Inflammatory macrophage (primary cell): ENCODE measurements around the gene RTP5.
A peak's percentile ranks its signal among the peaks of the same experiment; 100 is the strongest.
"Not testable (repeated sequence)": the region's sequence is repeated elsewhere in the genome, so short reads cannot be mapped to it uniquely, and the experiment has no call there.

Experiments used
- DNase-seq, 2 donors: peaks; one replicate each; pipeline ENCODE4 v3.0.0-alpha.2; 2020 to 2022
- total RNA-seq, 18 experiments: gene quantifications; one replicate each; lab custom pipeline; 2026; ENCODE audit warnings: mixed read lengths in 6 of 18, inconsistent platforms in 2 of 18; lab: John Stamatoyannopoulos, UW

Gene RTP5
- total RNA-seq, result 0 to 0.40 (median 0) reads per million in 18 experiments

DNA sequence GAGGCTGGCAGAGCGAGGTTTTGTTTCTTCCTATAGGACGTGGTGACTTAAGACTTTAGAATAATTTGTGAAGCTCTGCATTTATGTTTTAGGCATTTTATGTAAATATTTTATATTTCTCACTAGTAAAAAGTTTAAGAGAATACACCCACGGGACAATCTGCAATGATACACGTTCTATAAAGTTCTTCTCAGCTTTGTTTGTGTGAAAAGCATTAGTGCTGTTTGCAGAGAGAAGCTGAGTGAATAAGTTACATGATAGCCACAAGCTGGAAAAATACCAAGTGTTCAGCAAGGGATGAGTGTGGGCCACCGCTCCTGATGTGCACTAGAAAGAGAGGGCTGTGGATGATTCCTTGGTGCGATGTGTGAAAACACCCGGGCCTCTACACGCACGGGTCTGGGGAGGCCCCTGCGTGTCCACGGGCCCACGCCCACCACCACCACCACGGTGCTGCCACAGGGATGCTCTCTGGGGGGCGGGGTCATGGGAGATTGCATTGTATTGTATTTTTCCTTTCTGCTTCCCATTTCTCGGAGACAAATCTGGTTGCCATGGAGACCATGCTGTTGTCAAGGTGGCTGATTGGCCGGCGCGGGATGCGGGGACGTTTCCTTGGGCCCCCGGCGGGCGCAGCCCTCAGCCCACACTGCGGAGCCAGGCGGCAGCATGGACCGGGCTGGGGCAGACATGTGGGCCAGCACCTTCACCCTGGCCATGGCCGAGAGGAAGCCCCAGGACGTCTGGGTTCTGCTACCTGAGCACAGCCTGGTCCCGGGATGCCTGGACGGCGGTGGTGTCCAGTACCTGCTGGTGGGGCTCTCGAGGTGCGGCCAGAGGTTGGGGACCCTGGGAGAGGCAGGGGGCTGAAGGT, at the start of gene RTP5:
TSS of gene RTP5 (plus strand) at position 643 of the 875 bp plus-strand sequence. CDS start at position 671, 28 bp downstream.
- DNase-seq, result no peak

DNA sequence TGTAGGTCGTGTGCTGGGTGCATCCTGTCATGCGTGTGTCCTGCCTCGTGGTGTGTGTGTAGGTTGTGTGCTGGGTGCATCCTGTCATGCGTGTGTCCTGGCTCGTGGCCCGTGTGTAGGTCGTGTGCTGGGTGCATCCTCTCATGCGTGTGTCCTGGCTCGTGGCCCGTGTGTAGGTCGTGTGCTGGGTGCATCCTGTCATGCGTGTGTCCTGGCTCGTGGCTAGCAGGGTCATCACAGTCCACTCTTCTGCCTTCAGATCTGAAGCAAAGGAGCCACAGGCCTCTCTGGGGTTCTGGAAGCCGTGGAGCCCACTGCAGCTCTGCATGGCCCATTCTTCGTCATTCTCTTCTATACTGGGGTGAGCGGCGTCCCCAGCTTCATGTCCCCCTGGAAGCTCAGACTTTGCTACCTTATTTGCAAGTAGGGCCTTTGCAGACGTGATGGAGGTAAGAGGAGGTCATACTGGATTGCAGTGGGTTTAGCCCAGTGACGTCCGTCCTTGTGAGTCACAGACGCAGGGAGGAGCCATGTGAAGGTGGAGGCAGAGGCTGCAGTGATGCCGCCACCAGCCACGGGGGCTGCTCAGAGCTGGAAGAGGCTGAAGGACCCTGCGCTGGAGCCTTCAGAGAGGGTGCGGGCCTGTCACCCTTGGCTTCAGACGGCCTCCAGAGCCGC, 49.4 kb upstream of the RTP5 start:
- not testable (repeated sequence) for DNase-seq

DNA sequence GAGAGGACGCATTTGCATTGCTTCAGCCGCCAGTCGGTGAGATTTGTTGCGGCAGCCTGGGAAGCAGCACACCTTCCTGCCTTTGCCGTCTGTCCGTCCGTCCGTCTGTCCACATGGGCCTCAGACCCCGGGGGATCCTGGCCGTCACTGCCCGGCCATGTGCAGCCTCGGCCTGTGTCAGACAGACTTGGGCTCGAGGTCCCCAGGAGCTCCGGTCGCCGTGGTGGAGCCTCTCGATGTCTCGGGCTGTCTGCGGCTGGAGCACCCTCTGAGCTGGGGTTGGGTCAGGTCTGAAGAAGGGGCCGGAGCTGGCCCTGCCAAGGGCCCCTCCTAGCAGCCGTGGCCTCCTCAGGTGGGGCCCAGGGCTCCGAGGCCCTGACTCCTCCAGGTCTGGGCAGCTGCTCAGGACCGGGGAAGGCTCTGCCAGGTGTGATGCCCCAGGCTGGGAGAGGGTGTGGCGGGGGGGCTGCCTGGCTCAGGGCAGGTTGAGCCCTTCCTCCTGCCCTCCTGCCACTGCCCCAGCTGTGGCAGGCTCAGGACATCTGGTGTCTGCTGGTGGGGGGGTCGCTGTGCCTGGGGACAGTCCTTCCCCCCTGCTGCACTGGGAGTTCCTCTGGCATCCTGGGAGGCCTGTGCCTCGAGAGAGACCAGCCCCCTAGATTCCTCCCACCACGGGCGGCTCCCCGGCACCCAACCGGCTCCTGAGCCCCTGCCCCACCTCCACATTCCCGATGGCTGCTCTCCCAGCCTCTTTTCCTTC, 48.7 kb upstream of the RTP5 start:
- DNase-seq, result no peak

DNA sequence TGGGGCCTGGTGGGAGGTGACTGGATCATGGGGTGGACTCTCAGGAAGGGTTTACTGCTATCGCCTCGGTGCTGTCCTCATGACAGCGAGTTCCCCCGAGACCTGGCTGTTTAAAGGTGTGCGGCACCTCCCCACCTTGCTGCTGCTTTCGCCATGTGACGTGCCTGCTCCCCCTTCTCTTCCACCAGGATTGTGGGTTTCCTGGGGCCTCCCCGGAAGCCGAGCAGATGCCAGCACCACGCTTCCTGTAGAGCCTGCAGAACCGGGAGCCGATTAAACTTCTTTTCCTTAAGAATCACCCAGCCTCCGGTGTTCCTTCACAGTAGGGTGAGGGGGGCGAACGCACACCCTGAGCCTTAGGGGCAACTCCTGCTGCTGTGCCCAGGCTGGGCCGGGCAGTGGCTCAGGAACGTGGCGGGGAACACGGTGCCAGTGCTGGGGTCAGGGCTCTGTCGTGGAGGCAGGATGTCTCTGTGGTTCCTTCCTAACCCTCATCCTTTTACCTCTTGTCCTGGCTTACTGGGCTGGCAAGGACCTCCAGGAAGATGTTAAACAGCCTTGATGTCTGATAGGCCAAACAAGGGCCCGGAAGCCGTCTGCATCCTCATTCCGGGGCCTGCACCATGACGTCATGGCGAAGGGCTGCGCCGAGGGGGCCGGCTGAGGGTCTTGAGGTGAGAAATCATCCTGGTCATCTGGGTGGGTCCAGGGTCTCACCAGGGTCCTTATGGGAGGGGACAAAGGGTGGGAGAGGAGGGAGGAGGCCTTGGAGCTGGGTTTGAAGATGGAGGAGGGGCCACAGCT, 47.9 kb upstream of the RTP5 start:
- DNase-seq, result no peak

DNA sequence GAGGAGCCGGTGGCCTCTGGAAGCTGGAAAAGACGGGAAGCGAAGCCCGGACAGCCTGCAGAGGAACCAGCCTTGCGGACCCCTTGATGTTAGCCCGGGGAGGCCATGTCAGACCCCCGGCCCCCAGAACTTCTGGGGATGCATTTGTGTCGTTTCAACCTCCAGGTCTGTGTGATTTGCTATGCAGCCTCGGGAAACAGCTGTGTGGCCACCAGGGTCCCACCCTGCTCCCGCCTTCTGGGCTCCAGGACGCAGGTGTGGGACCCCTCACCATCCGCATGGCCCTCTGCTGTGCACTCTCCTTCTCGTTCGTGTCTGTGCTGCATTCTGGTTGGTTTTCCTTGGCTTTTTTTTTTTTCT, 47.3 kb upstream of the RTP5 start:
- DNase-seq, result no peak

DNA sequence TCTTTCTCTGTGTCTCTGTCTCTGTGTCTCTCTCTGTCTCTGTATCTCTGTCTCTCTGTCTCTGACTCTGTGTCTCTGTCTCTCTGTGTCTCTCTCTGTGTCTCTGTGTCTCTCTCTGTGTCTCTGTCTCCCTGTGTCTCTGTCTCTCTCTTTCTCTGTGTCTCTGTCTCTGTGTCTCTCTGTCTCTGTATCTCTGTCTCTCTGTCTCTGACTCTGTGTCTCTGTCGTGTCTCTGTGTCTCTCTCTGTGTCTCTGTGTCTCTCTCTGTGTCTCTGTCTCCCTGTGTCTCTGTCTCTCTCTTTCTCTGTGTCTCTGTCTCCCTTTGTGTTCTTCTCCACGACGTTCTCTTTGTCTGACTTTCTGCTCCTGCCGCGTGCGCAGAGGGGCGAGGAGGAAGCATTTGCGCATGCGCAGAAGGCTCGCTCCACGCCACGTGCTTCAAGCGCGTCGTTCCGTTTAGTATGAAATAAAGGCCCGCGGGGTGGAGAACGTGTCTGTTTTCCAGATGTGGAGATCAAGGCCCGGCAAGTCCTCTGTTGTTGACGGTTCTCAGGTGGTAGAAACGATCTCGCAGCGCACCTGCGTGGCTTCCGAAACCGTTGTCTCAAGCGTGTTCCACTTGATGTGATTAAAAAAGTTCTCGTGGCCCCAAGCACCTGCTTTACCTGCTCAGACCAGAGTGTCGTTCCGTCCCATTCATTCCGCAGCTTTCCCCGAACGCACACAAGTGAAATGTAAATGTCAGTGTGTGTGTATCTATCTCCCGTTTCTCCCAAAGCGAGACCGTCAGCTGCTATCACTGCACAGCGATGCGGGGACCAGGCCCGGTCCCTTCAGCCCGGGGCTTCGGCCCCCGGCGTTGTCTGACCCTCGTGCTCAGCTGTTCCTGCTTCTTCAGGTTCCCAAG, 45.7 kb upstream of the RTP5 start:
- DNase-seq, result not testable (repeated sequence)

DNA sequence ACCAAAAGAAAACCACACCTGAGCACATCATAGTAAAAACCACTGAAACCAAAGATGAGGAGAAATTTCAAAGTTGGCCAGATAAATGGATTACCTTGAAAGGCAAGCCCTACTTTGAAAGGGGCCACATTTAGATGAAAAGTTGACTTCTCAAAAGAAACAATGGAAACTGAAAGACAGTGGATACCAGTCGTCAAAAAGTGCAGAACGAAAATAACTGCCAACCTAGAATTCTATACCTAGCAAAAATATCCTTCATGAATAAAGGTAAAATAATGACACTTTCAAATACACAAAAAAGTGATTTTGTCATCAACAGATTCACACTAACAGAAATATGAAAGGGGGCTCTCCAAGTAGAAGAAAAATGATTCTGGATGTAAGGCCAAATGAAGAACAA, 42.1 kb upstream of the RTP5 start:
- no peak for DNase-seq

DNA sequence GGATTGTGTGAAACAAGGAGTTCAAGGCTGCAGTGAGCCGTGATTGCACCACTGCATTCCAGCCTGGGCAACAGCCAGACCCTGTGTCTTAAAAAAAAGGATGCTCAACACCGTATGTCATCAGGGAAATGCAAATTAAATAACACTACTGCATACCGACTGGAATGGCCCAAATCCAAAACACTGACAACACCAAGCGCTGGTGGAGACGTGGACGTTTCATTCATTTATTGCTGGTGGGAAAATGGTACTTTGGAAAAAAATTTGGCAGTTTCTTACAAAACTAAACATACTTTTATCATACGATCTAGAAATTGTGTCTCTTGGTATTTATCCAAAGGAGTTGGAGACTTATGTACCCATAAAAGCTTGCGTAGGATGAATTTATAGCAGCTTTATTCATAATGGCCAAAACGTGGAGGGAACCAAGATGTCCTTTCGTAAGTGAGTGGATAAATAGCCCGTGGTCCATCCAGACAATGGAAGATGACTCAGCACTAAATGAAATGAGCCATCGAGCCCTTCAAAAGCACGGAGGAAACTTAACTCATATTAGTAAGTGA, 36.3 kb upstream of the RTP5 start:
- no peak for DNase-seq

DNA sequence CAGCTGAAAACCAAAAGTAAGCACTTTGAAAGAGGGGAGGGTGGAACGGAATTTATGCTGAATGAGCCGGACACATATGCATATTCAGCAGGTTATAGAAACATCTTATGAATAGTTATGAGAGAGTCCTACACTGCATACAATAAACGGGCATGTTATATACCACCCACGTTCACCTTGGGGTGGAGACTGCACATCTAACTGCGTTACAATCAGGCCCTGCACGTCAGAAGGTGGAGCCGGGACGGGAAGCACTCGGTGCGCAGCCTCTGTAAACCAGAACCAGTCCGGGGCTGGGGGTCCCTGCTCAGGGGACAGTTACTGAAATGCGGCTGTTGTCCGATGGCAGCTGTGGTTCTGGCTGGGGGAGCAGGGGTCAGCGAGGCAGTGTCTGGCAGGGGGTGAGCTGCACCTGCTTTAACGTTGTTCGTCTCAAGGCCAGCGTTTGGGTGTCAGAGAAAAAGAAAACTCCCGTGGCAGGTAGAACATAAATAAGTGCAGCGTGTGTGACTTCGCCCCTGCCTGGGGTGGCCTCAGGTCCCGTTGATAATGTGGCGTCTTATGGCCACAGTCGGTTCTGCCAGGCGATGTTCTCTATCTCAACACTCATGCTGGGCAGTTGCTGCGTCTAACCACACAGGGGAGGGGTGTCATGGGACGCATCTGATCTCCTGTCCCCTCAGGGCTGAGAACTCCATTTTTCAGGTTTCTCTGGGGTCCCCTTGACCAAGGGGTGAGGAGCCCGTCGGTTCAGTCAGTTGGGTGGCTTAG, 35.6 kb upstream of the RTP5 start:
- not testable (repeated sequence) for DNase-seq

DNA sequence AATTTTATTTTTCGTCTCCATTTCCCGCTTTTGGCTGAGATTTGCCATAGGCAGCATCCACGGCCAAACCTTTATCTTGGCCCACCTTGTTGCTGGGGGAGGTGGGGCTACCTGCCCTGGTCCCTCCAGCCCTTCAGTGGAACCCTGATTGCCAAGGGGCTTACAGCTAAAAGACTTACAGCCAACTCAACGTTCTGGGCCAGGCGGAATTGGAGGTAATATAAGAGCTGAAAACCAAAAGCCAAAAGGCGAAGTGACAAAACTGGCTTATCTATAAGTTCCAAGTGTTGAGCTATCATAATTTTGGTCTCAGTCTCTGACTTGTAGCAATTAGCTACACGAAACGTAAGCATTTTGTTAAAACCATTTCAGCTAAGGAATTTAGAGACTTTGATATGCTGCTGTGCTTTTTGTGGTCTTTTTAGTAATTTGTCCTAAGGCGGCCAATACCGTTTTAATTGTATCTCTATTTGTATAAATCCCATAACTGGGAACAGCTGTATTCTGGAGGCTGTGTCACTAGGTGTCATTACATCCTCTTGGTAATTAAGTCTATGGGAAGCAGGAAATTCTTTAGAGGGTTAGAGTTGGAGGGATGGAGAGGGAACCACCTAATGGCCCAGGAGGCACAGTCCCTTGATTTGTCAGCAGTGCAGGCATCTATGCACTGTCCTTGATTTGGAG, 34.9 kb upstream of the RTP5 start:
- DNase-seq, result no peak

DNA sequence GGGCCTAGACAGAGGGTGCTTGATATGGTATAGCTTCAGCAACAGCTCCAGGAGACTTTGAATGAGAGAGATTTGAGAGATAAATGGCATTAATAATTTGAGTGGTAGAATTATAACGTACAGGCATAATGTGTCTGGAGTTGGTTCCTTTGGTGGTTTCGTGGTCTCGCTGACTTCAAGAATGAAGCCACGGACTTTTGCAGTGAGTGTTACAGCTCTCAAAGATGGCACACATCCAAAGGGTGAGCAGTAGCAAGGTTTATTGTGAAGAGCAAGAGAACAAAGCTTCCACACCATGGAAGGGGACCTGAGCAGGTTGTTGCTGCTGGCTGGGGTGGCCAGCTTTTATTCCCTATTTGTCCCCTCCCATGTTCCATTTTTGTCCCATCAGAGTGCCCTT, 33.9 kb upstream of the RTP5 start:
- no peak for DNase-seq

DNA sequence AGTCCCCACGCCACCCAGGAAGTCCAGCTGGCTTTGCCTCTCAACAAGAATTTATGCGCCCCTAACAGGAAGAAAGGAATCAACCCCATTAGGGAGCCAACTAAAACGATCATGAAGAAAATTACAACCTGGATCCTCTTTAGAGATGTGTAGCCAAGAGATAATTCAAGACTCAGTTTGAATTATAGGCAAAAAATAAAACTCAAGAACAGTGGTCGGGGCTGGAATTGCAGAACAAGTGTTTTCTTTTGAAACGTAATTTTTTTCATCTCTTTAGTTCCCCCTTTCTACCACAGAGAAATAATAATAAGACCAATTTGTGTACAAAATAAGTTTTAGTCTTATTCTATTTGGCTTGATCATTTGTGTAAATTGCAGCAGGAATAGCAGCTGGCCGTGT, 33.2 kb upstream of the RTP5 start:
- DNase-seq, result peak in 1 of 2 donors; percentile 4

DNA sequence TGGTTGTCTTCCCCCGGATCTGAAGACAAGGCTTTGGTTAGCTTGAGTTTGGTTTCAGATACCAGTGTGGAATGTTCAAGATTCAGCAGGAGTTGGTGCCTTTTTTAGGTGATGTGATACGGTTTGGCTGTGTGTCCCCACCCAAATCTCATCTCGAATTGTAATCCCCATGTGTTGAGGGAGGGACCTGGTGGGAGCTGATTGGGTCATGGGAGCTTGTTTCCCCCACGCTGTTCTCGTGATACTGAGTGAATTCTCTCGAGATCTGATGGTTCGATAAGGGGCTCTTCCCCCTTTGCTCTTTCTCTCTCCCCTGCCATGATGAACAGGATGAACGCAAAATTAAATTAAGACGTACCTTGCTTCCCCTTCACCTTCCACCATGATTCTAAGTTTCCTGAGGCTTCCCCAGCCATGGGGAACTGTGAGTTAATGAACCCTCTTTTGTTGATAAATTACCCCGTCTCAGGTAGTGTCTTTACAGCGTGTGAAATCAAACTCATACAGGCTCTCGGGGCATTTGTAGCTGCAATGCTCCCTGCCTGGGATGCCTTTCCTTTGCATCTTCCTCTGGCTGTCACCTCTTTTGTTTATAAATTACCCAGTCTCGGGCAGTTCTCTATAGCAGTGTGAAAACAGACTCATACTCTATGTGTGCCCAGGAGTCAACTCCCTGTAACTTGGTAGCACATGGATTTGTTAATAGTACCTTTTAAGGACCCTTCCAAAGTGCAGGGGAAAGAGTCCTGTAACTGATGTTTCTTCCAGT, 32.1 kb upstream of the RTP5 start:
- DNase-seq, result no peak

DNA sequence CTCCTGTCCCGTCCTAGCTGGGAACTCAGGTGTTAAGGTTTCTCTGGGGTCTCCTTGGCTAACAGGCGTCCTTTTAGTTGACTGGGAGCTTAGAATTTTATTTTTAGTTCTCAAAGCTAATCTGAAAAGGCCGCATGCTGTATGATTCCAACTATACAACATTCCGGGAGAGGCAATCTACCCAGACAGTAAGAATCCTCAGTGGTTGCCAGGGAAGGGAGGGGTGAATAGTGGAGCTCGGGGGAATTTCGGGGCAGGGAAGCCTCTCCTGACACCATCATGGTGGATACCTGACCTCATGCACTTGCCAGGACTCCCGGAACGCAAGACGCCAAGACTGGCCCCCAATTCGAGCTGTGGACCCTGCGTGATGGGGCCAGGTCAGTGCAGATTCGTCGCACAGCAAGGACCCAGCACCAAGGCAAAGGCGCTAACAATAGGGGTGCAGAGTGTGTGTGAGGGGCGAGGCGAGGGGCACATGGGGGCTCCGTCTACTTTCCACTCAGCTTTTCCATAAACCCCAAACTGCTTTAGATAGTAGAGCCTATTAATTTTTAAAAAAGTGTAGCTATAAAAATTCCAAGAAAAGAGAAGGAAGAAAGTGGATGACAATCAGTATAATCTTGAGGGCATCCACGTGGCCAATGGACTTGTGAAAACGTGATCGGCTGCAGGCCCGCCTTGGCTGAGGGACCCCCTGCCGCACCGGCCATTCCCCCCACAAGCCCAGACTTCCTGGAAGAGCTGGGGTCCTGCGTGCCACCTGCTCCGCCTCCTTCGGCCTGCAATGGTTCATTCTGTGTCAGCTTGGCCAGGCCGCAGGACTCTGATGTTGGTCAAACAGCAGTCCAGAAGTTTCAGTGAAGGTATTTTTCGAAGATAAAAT, 28.1 kb upstream of the RTP5 start:
- no peak for DNase-seq

DNA sequence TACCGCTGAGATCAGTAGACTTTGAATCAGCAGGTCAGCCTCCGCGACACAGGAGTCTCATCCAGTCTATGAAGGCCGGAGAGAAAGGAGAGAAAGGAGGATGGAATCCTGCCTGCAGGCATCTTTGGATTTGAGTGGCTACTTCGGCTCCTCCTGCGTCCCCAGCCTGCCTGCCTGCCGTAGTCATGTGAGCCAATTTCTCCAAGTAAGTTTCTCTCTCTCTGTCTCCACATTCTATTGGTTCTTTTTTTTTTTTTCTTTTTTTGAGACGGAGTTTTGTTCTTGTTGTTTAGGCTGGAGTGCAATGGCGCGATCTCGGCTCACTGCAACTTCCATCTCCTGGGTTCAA, 27.5 kb upstream of the RTP5 start:
- DNase-seq, result no peak

DNA sequence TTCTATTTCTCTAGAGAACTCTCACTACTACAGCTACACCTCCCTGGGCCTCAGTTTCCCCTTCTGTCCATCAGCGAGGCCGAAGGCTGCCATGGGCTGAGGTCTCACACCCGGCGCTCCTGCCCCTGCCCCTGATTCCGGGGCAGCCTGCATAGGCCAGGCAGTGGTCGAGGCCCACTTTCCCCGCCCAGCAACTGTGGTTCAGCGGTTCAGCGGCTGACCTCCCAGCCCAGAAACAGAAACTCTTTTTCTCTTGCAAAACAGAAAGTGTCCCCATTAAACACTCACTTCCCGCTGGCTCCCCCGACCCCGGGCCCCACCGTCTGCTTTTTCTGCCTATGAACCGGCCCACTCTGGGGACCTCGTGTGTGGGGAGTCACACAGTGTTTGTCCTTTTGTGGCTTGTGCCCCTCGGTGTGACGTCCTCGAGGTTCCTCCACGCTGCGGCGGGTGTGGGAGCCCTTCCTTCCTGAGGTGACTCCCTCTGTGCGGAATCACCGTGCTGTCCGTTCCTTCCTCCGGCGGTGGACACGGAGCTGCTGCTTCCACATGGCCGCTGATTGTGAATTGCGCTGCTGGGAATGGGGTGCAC, 26.8 kb upstream of the RTP5 start:
- peak; percentile 87 to 92 for DNase-seq

DNA sequence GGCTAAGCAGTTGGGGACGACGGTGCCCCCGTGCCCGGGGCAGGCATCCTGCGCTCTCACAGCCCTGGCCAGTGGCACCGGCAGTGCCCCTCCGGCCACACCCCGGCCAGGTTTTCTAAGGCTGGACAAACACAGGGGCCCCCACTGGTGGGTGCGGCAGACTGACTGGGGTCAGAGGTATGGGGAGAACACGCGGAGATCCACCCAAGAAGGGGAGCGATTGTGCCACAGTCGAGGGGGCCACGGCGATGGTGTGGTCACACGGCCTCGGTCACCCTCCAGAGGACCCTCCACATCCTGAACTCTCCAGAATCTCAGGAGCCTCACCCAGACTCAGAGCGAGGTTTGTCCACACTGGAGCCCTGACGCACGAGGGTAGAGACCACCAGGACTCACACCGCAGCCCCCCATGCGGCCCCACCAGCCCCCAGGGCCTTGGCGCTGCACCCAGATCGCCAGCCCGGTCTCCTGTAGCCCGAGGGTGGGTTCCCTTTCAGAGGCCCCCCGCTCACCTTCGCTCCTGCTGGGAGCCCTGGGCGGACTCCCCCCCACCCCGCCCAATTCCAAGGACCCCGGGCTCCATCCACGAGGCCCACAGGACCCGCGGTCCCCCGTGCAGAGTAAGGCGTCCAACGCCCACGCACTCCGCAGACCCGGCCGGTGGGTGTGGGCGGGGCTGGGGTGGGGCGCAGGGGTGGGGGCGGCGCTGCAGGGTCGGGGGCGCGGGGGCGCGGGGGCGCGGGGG, 26.0 kb upstream of the RTP5 start:
- DNase-seq, result no peak
